HG02588 (cell line): ENCODE results near the gene COBLL1.

Experiments
- ATAC-seq: cut with Tn5 transposase; IDR thresholded peaks from one replicate; pipeline ENCODE4 v1.9.1; 2021; ENCODE audit warnings: mild to moderate bottlenecking, moderate library complexity; ENCODE audit not compliant: unreplicated experiment

COBLL1 gene

DNA sequence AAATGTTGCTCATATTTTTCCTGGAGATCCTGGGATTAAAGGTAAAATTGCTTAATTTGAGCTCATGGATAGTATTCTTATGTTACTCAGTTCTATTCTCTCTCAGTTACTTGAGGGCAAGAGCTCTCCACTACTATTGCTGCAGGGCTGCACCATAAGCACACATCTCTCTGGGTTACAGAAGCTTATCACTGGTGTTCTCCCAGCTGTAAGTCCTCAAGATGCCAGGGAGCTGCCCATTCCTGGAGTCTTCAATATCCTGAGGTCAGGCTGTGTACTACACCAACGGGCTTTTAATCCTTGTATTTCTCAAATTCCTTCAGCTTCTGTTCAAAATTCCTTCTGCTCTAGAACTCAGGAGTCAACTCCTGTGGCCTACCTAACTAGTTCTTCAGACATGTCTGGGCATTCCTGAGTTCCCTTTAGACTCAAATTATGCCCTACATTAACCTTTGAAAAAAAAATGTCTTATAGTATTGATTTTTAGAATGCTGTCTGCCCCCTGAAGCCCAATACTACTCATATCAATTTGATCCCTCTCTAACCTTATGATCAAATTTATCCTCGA lies 17.7 kb upstream of the COBLL1 start:
- ATAC-seq: no peak

DNA sequence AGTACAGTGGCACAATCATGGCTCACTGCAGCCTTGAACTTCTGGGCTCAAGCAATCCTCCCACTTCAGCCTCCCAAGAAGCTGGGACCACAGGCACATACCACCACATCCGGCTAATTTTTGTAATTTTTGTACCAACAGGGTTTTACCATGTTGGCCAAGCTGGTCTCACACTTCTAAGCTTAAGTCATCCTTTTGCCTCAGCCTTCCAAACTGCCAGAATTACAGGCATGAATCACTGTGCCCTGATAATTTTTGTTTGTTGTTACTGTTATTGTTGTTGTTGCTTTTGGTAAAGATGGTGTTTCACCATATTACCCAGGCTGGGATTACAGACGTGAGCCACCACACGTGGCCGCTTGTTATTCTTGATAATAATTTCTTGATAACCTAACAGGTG lies 10.5 kb upstream of the COBLL1 start:
- no peak for ATAC-seq

- no peak for ATAC-seq
Measured at GRCh38 chr2:164850235-164850634, 8.6 kb upstream of the COBLL1 start.

GRCh38 chr2:164849506-164849905 lies 7.9 kb upstream of the COBLL1 start:
- no peak for ATAC-seq

DNA sequence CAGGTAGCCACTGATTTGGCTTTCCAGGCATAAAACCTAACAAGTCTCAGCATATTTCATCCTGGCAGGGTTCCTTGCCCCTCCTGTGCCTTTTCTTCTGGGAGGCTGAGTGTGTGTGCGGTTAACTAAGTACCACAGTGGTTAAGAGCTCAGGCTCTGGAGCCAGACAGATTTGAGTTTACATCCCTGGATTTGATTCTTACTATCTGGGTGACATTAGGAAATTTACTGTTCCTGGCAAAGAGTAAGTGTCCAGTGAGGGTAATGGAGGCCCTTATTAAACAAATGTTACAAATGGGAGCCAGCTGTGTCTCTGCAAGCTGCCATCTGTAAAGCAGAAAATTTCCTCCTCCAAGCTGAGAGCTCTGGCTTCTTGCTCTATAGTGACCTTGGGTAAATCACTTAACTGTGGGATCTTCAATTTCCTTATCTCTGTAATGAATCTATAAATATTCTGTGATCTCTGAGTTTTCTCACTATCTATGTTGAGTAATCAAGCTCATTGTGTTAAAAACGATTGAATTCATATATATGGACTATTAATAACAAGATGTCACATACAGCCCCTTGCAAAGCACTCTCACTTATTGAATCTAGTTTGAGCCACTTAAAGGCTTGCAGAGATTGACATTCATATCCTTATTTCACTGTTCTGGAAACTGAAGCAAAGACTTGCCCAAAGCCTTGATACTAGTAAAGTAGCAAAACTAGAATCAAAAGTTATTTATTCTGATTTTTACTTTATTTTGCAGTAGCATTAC lies 6.5 kb upstream of the COBLL1 start:
- ATAC-seq: no peak

DNA sequence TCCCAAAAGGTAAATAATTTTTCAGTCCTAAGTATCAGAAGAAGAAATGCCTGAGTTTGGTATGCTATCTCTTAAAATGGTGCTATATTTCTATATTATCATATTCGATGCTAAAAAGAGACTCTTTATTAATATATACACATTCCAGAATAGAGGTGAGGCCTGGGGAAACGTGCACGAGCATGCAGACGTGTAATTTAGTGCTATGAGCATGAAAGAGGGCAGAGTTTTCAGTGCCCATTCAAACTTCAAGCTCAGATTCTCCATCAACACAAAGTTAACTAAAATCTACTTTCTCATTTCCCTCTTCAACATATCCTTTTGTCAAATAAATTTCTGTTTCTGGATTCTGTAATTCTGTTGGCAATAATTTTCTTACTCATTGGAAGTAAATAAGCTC lies 5.7 kb upstream of the COBLL1 start:
- no peak for ATAC-seq

DNA sequence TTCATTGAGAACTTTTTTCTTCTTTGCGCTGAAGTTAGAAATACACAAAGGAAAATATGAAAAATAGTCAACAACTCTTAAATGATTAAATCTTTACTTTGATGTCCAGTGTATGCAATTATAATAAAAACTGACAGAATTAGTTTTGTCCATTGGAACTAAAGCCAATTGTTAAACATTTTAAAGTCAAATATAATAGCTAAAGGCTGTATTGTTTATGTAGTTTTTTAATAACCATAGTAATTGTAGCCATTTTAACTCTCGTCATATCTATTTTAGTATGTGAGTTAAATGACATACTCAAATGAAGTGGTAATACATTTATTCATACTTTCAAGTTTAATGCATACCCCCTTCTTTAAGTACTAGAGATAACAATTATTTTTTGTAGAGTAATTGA lies 4.7 kb upstream of the COBLL1 start:
- ATAC-seq: no peak

DNA sequence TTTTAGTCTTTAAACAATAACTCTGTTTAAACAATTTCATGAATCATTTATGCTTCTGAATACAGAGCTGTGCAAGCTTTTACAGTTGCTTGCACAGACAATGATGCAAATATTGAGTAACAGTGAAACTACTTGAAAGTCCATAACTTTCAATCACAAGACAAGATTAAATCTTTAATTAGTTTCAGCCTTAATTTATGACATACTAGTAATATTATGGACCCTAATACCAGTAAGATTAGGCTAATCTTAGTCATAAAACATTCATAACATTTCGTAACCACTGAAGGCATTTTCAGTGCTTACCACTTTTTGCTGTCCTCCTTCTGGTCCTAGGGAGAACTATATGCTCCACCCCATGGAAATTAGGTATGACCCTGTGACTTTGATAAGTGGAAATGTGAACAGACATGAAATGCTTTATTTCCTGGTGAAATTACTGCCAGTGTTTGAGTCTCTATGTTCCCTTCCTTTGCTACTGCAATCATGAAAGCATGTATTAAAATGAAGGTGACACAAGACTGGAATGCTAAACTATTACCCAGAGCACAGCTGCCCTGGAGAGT lies 1.8 kb upstream of the COBLL1 start:
- no peak for ATAC-seq

GRCh38 chr2:164842624-164842966 lies 972 bp upstream of the COBLL1 start:
- no peak for ATAC-seq

GRCh38 chr2:164840930-164841718 lies 499 bp downstream of the COBLL1 start:
- ATAC-seq: peak; percentile 51

- ATAC-seq: no peak
Measured at GRCh38 chr2:164840458-164840929, 1.1 kb downstream of the COBLL1 start.

GRCh38 chr2:164839914-164840457 lies 1.6 kb downstream of the COBLL1 start:
- no peak for ATAC-seq

- no peak for ATAC-seq
Measured at GRCh38 chr2:164837807-164838206, 3.8 kb downstream of the COBLL1 start.

DNA sequence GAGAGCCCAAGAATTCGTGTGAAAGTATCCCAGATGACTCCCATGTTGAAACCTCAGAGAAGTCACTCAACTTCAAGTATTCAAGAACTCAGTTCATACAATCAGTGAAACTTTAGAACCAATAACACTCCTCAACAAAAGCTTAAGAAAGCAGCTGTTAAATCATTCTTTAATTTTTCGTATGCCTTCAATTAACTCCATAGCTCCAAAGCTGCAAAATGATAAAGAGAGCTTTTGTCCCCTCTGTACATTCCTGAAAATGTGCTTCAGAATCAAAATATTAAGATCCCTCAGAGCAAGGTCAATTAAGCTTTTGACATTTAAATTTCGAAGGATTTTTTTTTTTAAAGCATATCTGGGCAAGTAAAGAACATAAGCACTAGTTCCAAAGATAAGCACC lies 4.7 kb downstream of the COBLL1 start:
- no peak for ATAC-seq

DNA sequence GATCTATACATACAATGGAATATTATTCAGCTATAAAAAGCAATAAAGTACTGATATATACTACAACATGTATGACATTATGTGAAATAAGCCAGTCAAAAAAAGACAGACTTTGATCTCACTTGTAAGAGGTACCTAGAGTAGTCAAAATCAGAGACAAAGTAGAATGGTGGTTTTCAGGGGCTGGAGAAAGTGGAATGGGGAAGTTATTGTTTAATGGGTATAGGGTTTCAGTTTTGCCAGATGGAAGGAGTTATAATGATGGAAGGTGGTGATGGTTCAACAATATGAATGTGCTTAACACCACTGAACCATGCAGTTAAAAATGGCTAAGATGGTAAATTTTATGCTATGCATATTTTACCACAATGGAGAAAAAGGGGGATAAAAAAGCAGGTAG lies 6.3 kb downstream of the COBLL1 start:
- ATAC-seq: no peak

DNA sequence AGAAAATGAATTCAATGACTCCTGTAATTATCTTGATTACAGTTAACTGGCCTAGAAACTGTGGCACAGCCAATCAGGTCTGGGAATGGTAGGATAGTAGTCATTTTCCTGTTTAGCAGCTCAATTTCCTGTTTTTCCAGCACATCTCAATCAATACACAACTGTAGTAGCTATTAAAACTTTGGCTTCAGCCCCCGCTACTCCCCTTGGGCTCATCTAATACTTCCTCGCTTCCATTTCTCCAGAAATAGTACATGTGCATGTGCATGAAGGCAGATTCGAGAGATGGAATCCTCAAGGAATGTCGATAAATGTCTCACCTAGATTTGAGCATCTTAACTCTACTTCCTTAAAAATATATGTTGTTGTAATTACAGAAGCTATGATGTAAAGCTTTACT lies 9.7 kb downstream of the COBLL1 start:
- no peak for ATAC-seq

DNA sequence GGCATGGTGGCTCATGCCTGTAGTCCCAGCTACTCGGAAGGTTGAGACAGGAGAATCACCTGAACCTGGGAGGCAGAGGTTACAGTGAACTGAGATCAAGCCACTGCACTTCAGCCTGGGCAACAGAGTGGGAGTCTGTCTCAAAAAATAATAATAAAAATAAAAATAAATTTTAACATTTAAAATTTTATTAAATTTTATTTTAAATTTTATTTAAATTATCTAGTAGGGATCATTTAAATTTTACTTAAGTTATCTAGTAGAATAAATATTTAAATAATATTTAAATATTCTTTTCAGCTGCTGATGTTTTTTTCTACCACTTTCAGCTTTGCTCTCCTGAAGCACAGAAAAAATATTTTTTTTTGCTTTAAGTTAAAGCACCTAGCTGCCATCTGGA lies 10.4 kb downstream of the COBLL1 start:
- no peak for ATAC-seq

- ATAC-seq: no peak
Measured at GRCh38 chr2:164826293-164827243, 15.1 kb downstream of the COBLL1 start.

- ATAC-seq: no peak
Measured at GRCh38 chr2:164824872-164825271, 16.8 kb downstream of the COBLL1 start.

DNA sequence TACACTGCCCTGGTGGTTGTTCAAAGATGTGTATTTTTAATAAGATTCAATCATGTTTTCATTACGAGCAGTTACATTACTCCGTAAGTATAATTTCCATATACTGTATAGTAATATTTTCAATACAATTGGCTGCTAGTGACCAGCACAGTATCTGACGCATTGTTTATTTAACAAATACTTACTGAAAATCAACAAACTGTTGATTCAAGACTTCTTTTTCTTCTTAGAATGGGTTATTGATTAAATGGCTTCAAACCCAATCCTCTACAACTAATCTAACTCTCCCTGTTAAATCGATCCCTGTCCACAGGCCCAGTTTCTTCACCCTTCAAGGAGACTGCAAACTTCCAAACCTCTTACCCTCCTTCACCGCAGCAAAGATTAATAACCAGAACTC lies 18.5 kb downstream of the COBLL1 start:
- no peak for ATAC-seq
